ENCODE results near the gene SELENOO.
"Not testable (repeated sequence)": the region's sequence is repeated elsewhere in the genome, so short reads cannot be mapped to it uniquely, and the experiment has no call there.

The SELENOO gene

GRCh38 chr22:50199251-50199721 is 1.5 kb upstream of the SELENOO start:
- DNase-seq (ENCODE audit: low read depth in 2 of 2): no peak

GRCh38 chr22:50199829-50200460 is 866 bp upstream of the SELENOO start:
- no peak for DNase-seq (ENCODE audit: low read depth in 2 of 2)

- DNase-seq (ENCODE audit: low read depth in 2 of 2): no peak
These were observed 649 bp downstream of the SELENOO start for GRCh38 chr22:50201191-50202129.

GRCh38 chr22:50202130-50202666 is 1.4 kb downstream of the SELENOO start:
- DNase-seq (ENCODE audit: low read depth in 2 of 2): no peak

GRCh38 chr22:50203288-50203687 is 2.5 kb downstream of the SELENOO start:
- DNase-seq (ENCODE audit: low read depth in 2 of 2): no peak

- no peak for DNase-seq (ENCODE audit: low read depth in 2 of 2)
These were observed 3.8 kb downstream of the SELENOO start for GRCh38 chr22:50204571-50204970.

GRCh38 chr22:50204998-50205397 is 4.2 kb downstream of the SELENOO start:
- DNase-seq (ENCODE audit: low read depth in 2 of 2): not testable (repeated sequence)

- no peak for DNase-seq (ENCODE audit: low read depth in 2 of 2)
These were observed 5.2 kb downstream of the SELENOO start for GRCh38 chr22:50205781-50206569.

GRCh38 chr22:50206599-50206998 is 5.8 kb downstream of the SELENOO start:
- DNase-seq (ENCODE audit: low read depth in 2 of 2): no peak

- no peak for DNase-seq (ENCODE audit: low read depth in 2 of 2)
These were observed 6.8 kb downstream of the SELENOO start for GRCh38 chr22:50207383-50208140.

- no peak for DNase-seq (ENCODE audit: low read depth in 2 of 2)
These were observed 7.7 kb downstream of the SELENOO start for GRCh38 chr22:50208430-50208938.

- no peak for DNase-seq (ENCODE audit: low read depth in 2 of 2)
These were observed 8.4 kb downstream of the SELENOO start for GRCh38 chr22:50208939-50209892.

GRCh38 chr22:50209893-50210292 is 9.1 kb downstream of the SELENOO start:
- DNase-seq (ENCODE audit: low read depth in 2 of 2): peak in 1 of 2 donors; percentile 47

GRCh38 chr22:50210378-50211139 is 9.7 kb downstream of the SELENOO start:
- no peak for DNase-seq (ENCODE audit: low read depth in 2 of 2)

- no peak for DNase-seq (ENCODE audit: low read depth in 2 of 2)
These were observed 10.3 kb downstream of the SELENOO start for GRCh38 chr22:50211147-50211546.

GRCh38 chr22:50213263-50213662 is 12.5 kb downstream of the SELENOO start:
- DNase-seq (ENCODE audit: low read depth in 2 of 2): no peak

GRCh38 chr22:50215297-50216054 is 14.7 kb downstream of the SELENOO start:
- no peak for DNase-seq (ENCODE audit: low read depth in 2 of 2)

GRCh38 chr22:50216055-50216683 is 15.4 kb downstream of the SELENOO start:
- DNase-seq (ENCODE audit: low read depth in 2 of 2): no peak
